Ovary (tissue), 9 donors: ENCODE results near the gene SAXO1. TPM values are rescaled to one million over a fixed set of nuclear protein-coding genes. Genes with fewer than 3 reads are reported as not detected.

Source experiments
- DNase-seq, 5 donors: peaks; one replicate each; pipeline ENCODE4 v3.0.0-alpha.2; 2019 to 2020
- H3K27ac ChIP-seq, 2 donors: fragments of 200-600 bp; one replicate each; pipeline versions ENCODE4 v1.5.1 to v1.8.0; 2019 to 2022
- H3K27me3 ChIP-seq: fragments of 200-600 bp; one replicate; pipeline ENCODE4 v1.8.0; 2022
- H3K36me3 ChIP-seq: fragments of 200-600 bp; sonication (generic); one replicate; pipeline ENCODE4 v1.5.1; 2019
- H3K4me1 ChIP-seq: one replicate; pipeline ENCODE4 v1.8.1; 2013; ENCODE audit warnings: mild to moderate bottlenecking, moderate library complexity; ENCODE audit not compliant: insufficient read depth
- H3K4me3 ChIP-seq: fragments of 200-600 bp; sonication (generic); one replicate; pipeline ENCODE4 v1.5.1; 2017
- H3K9me3 ChIP-seq, 2 donors: fragments of 200-600 bp in 1 of 2; sonication (generic) in 1 of 2; one replicate each; pipeline versions ENCODE4 v1.5.1 to v1.8.1; 2013 to 2019; ENCODE audit warnings: mild to moderate bottlenecking in 1 of 2, moderate library complexity in 1 of 2
- CTCF ChIP-seq, 3 donors: fragments of 450-650 bp in 2 of 3; fragments of 200-600 bp in 1 of 3; IDR thresholded peaks; one replicate each; pipeline versions ENCODE4 v1.5.1 to v1.8.0; 2016 to 2022; ENCODE audit warnings: antibody characterized with exemption in 3 of 3, mild to moderate bottlenecking in 1 of 3
- EP300 ChIP-seq: sonication (generic); formaldehyde crosslinking; IDR thresholded peaks from one replicate; pipeline ENCODE4 v1.6.1; 2017; ENCODE audit warnings: antibody characterized with exemption
- POLR2A ChIP-seq: fragments of 450-650 bp; IDR thresholded peaks from one replicate; pipeline ENCODE4 v1.6.1; 2017; ENCODE audit warnings: antibody characterized with exemption, mild to moderate bottlenecking, moderate library complexity
- WGBS, 3 donors: extraction: QIAGEN DNeasy Blood & Tissue Kit in 1 of 3; methylation state at CpG; one replicate each; pipeline versions ENCODE4 v1.1.5 to v1.1.7; 2013 to 2017; 5-methylcytosine and 5-hydroxymethylcytosine counted together
- intact Hi-C, 4 donors: fragments of 100-400 bp; cut with DNase I; formaldehyde crosslinking; loops; one replicate each; pipeline versions ENCODE4 v1.11.0 to v1.15.1; 2022 to 2023
- polyA plus RNA-seq, 2 donors: library from polyadenylated mRNA; stranded (reverse); fragments of 200-250 nt in 1 of 2; fragments of 350-450 nt in 1 of 2; fragmentation: Illumina TruSeq in 1 of 2; extraction: RNeasy Lipid Tissue Mini Kit (QIAGEN cat#74804) in 1 of 2; gene quantifications; one replicate each; pipeline ENCODE4 v1.2.3, GENCODE V29; 2013 to 2014
- total RNA-seq, 7 donors: library from RNA; depleted of rRNA in 2 of 7; stranded (reverse); fragments of >200 nt in 2 of 7; fragmentation: NEBNext Ultra II Directional in 3 of 7; extraction: Animal tissue kit (Norgen Biotek cat#: 25700) in 3 of 7; gene quantifications; one replicate each; pipeline versions ENCODE4 v1.1.0 to v1.2.4, GENCODE V29; 2016 to 2023
- donor health status: DM: no; HTN: no; CAD: no; lungs with moderate emphysema.
- donor health status: DM: no; HTN: no; CAD: no.
- donor health status: Bipolar disorder and iron deficiency.
- donor health status: DM: yes; HTN: yes; CAD: no.
- donor health status: DM: no; HTN: no; CAD: no.
- donor health status: DM: yes; HTN: yes; CAD: no.

SAXO1 gene
- total and polyA plus RNA-seq, 9 donors: 0.04 to 0.47 (median 0.11) TPM; not detected in 1

GRCh38 chr9:18911714-18912342 lies 121.2 kb downstream of the SAXO1 start:
- DNase-seq: no peak
- no peak overlapping the region for H3K27ac ChIP-seq
- no peak for TF ChIP-seq EP300
- no peak for TF ChIP-seq POLR2A
- no peak for TF ChIP-seq CTCF (IDR thresholded peaks at IDR 0.05)
- no peaks in the 10 kb centered on the region for H3K27me3 ChIP-seq
- WGBS, 3 donors: 93 to 96% (median 94%) methylated on average over 9 of the region's 9 CpGs
- H3K36me3 ChIP-seq: no peaks in the 10 kb centered on the region
- H3K4me3 ChIP-seq: no peak overlapping the region
- H3K4me1 ChIP-seq: no peaks in the 10 kb centered on the region
- intact Hi-C loops: no loop called here
- no peaks in the 10 kb centered on the region for H3K9me3 ChIP-seq

GRCh38 chr9:18910916-18911315 lies 122.1 kb downstream of the SAXO1 start:
- H3K27ac ChIP-seq: no peak overlapping the region
- no peaks in the 10 kb centered on the region for H3K27me3 ChIP-seq
- no peak overlapping the region for H3K4me3 ChIP-seq
- TF ChIP-seq CTCF (IDR thresholded peaks at IDR 0.05): no peak
- no peak for TF ChIP-seq EP300
- no peak for TF ChIP-seq POLR2A
- H3K36me3 ChIP-seq: no peaks in the 10 kb centered on the region
- no peak for DNase-seq
- 43 to 52% (median 48%) methylated on average over 6 of the region's 6 CpGs for WGBS, 3 donors
- H3K9me3 ChIP-seq: no peaks in the 10 kb centered on the region
- intact Hi-C loops: no loop called here
- no peaks in the 10 kb centered on the region for H3K4me1 ChIP-seq

- 33 to 56% (median 40%) methylated on average over 2 of the region's 2 CpGs for WGBS, 3 donors
- Histone ChIP-seq H3K4me1 (no peaks in the 10 kb centered on the region), H3K4me3 (no peak overlapping the region), H3K9me3 (no peaks in the 10 kb centered on the region), H3K27me3 (no peaks in the 10 kb centered on the region), H3K36me3 (no peaks in the 10 kb centered on the region), H3K27ac (no peak overlapping the region)
- intact Hi-C loops: no loop called here
- TF ChIP-seq POLR2A (no peak), CTCF (IDR thresholded peaks at IDR 0.05) (no peak), EP300 (no peak)
- no peak for DNase-seq
Measured at GRCh38 chr9:18910435-18910834, 122.6 kb downstream of the SAXO1 start.

GRCh38 chr9:18909140-18910018 lies 123.6 kb downstream of the SAXO1 start:
- Histone ChIP-seq H3K36me3 (no peaks in the 10 kb centered on the region), H3K9me3 (no peaks in the 10 kb centered on the region), H3K27me3 (no peaks in the 10 kb centered on the region), H3K27ac (no peak overlapping the region), H3K4me3 (no peak overlapping the region), H3K4me1 (no peaks in the 10 kb centered on the region)
- whole genome bisulfite sequencing, 3 donors: 76 to 84% (median 79%) methylated on average over 14 to 17 of the region's 17 CpGs
- intact Hi-C loops: no loop called here
- DNase-seq: no peak
- TF ChIP-seq POLR2A (no peak), EP300 (no peak), CTCF (IDR thresholded peaks at IDR 0.05) (no peak)
